ENCODE results near the gene AFAP1L2.

DNA sequence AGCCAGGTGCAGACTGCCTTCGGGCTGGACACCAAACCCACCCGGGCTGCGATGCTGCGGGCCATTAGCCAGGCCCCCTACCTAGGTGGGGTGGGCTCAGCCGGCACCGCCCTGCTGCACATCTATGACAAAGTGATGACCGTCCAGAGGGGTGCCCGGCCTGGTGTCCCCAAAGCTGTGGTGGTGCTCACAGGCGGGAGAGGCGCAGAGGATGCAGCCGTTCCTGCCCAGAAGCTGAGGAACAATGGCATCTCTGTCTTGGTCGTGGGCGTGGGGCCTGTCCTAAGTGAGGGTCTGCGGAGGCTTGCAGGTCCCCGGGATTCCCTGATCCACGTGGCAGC is 115.2 kb downstream of the AFAP1L2 start:
- no peak for TF ChIP-seq YY1 (IDR thresholded peaks at IDR 0.05; ENCODE audit: low read depth)
- TF ChIP-seq EP300 (IDR thresholded peaks at IDR 0.05; ENCODE audit: borderline replicate concordance) = no peak
- no peak for TF ChIP-seq TEAD4 (IDR thresholded peaks at IDR 0.05)
- no peak for TF ChIP-seq CEBPB (IDR thresholded peaks at IDR 0.05)
- no peak for TF ChIP-seq REST (IDR thresholded peaks at IDR 0.05; ENCODE audit: low read depth)
- TF ChIP-seq TAF1 (IDR thresholded peaks at IDR 0.05; ENCODE audit: low read depth) = no peak
- TF ChIP-seq TCF12 (IDR thresholded peaks at IDR 0.05; ENCODE audit: low read depth) = no peak
- no peak for TF ChIP-seq CREB1 (IDR thresholded peaks at IDR 0.05; ENCODE audit: low read depth)
- TF ChIP-seq NFIC (IDR thresholded peaks at IDR 0.05) = no peak
